ENCODE results near the gene COL23A1. TPM values are rescaled to one million over a fixed set of nuclear protein-coding genes. Genes with fewer than 3 reads are reported as not detected.

The COL23A1 gene
- total RNA-seq (2014; rRNA removed; shearing (Covaris generic)), result 6.8 and 8.2 TPM in 2 replicates
- 4.8 and 6.6 TPM in 2 replicates for polyA plus RNA-seq (2016; fragmentation: Nextera tagmentation; extraction: Ambion mirVana)
- long read RNA-seq, partial matches to known transcripts, result 2 of 4 reads
- long read RNA-seq, other reads (novel, unspliced or antisense), result 2 of 4 reads

- Histone ChIP-seq H3K4me1 (ENCODE audit: insufficient read depth) (peaks cover 18% of the 10 kb centered on the region), H3K79me2 (replicated peaks; ENCODE audit: insufficient read depth) (peaks cover 10% of the 10 kb centered on the region; the same call in 1 of the 2 replicates), H3K36me3 (ENCODE audit: insufficient read depth) (peaks cover 5% of the 10 kb centered on the region; the same call in 1 of the 2 replicates), H3K4me2 (peak within 1 kb of the TSS; percentile 79), H3F3A (replicated peaks; ENCODE audit: low read depth) (peaks cover 6% of the 10 kb centered on the region; the same call in 1 of the 2 replicates), H3K4me3 (peak within 1 kb of the TSS; percentile 60), H3K27ac (ENCODE audit: low read depth) (no peak within 1 kb of the TSS), H3K27me3 (ENCODE audit: insufficient read depth) (peaks cover 25% of the 10 kb centered on the region), H4K20me1 (replicated peaks; ENCODE audit: insufficient read depth) (no peaks in the 10 kb centered on the region), H2AFZ (peak within 1 kb of the TSS; percentile 91; the same call in 1 of the 2 replicates), H3K9me2 (ENCODE audit: insufficient read depth) (no peaks in the 10 kb centered on the region)
- H3K27me3 Mint-ChIP-seq (ENCODE audit: insufficient read depth, low read depth, poor library complexity), result peaks cover 32% of the 10 kb centered on the region
- peak within 1 kb of the TSS; percentile 79 for H3K4me3 Mint-ChIP-seq
- ATAC-seq, result peak; percentile 67
- no peak within 1 kb of the TSS for H3K27ac Mint-ChIP-seq
- H3K9me3 Mint-ChIP-seq, result peaks cover 19% of the 10 kb centered on the region
- TF ChIP-seq POLR2AphosphoS5 (IDR thresholded peaks at IDR 0.05; ENCODE audit: low read depth), result peak; percentile 64
- TF ChIP-seq ETS1 (IDR thresholded peaks at IDR 0.05), result no peak; the same call in 1 of the 2 replicates
- TF ChIP-seq CTCF (conservative IDR thresholded peaks at IDR 0.05; ENCODE audit: low read depth in 2 of 2), result peak; percentile 94
- H3K36me3 Mint-ChIP-seq (ENCODE audit: low read depth), result peaks cover 15% of the 10 kb centered on the region
- DNase-seq (ENCODE audit: low spot score), result peak; percentile 86
- peaks cover 33% of the 10 kb centered on the region for H3K4me1 Mint-ChIP-seq
These were observed at the start of gene COL23A1 for GRCh38 chr5:178590141-178590923. Gene COL23A1, minus strand, starts transcription at chr5:178590393.

- Mint-ChIP-seq H3K4me3 (no peak overlapping the region), H3K9me3 (peaks cover 14% of the 10 kb centered on the region), H3K27me3 (ENCODE audit: insufficient read depth, low read depth, poor library complexity) (no peaks in the 10 kb centered on the region), H3K4me1 (no peaks in the 10 kb centered on the region), H3K27ac (no peak overlapping the region), H3K36me3 (ENCODE audit: low read depth) (no peaks in the 10 kb centered on the region)
- Histone ChIP-seq H3K4me3 (no peak overlapping the region), H3K27ac (ENCODE audit: low read depth) (no peak overlapping the region), H4K20me1 (replicated peaks; ENCODE audit: insufficient read depth) (no peaks in the 10 kb centered on the region), H3K9me2 (ENCODE audit: insufficient read depth) (no peaks in the 10 kb centered on the region), H3K4me1 (ENCODE audit: insufficient read depth) (no peaks in the 10 kb centered on the region), H2AFZ (peak overlapping the region; percentile 52; the same call in 1 of the 2 replicates), H3K4me2 (no peak overlapping the region), H3K36me3 (ENCODE audit: insufficient read depth) (no peaks in the 10 kb centered on the region), H3K27me3 (ENCODE audit: insufficient read depth) (no peaks in the 10 kb centered on the region), H3K79me2 (replicated peaks; ENCODE audit: insufficient read depth) (no peaks in the 10 kb centered on the region), H3F3A (replicated peaks; ENCODE audit: low read depth) (no peaks in the 10 kb centered on the region)
- no peak for ATAC-seq
- no peak for DNase-seq (ENCODE audit: low spot score)
- TF ChIP-seq CREB1 (CRISPR knock-in tag; IDR thresholded peaks at IDR 0.05; ENCODE audit: low read depth), result no peak
- TF ChIP-seq ETS1 (IDR thresholded peaks at IDR 0.05), result no peak
- no peak for TF ChIP-seq ZNF331 (CRISPR knock-in tag; IDR thresholded peaks at IDR 0.05; ENCODE audit: low read depth)
- TF ChIP-seq NANOG (IDR thresholded peaks at IDR 0.05; ENCODE audit: borderline replicate concordance), result no peak
These were observed 47.3 kb upstream of the COL23A1 start for GRCh38 chr5:178637356-178638074.

Data from GM23338 (cell line).